Left lung (tissue), 10 donors: Measurements from ENCODE around the gene INPP4B. TPM values are rescaled to one million over a fixed set of nuclear protein-coding genes. Genes with fewer than 3 reads are reported as not detected.

Source experiments
- ATAC-seq: fragments of 200-7000 bp; cut with Tn5 transposase; one replicate; pipeline ENCODE4 v1.9.1; 2020; ENCODE audit warnings: moderate library complexity
- DNase-seq, 4 donors: peaks; one replicate each; pipeline ENCODE4 v3.0.0-alpha.2; 2013 to 2020
- H3K27ac ChIP-seq, 2 donors: fragments of 200-600 bp; sonication (generic) in 1 of 2; one replicate each; pipeline versions ENCODE4 v1.5.0 to v1.8.0; 2020 to 2021
- H3K27me3 ChIP-seq, 2 donors: fragments of 200-600 bp; sonication (generic) in 1 of 2; one replicate each; pipeline versions ENCODE4 v1.5.0 to v1.8.0; 2020 to 2021
- H3K36me3 ChIP-seq, 2 donors: fragments of 200-600 bp; sonication (generic) in 1 of 2; one replicate each; pipeline versions ENCODE4 v1.5.0 to v1.8.0; 2020 to 2021
- H3K4me1 ChIP-seq, 2 donors: fragments of 200-600 bp; one replicate each; pipeline ENCODE4 v1.8.0; 2021
- H3K4me3 ChIP-seq, 2 donors: fragments of 200-600 bp; sonication (generic) in 1 of 2; one replicate each; pipeline versions ENCODE4 v1.5.0 to v1.8.0; 2020 to 2021; ENCODE audit warnings: mild to moderate bottlenecking in 1 of 2
- H3K9me3 ChIP-seq, 2 donors: fragments of 200-600 bp; sonication (generic) in 1 of 2; one replicate each; pipeline versions ENCODE4 v1.5.0 to v1.8.0; 2020 to 2021
- CTCF ChIP-seq, 2 donors: fragments of 200-600 bp; sonication (generic) in 1 of 2; IDR thresholded peaks; one replicate each; pipeline versions ENCODE4 v1.5.0 to v1.8.0; 2021; ENCODE audit warnings: antibody characterized with exemption in 2 of 2
- intact Hi-C, 2 donors: fragments of 100-400 bp; cut with DNase I; formaldehyde crosslinking; loops; one replicate each; pipeline versions ENCODE4 v1.11.2 to v1.14.2; 2022
- polyA plus RNA-seq, 6 donors: library from polyadenylated mRNA; unstranded; fragments of 120-200 nt; gene quantifications; one replicate each; pipeline ENCODE4 v1.2.1, GENCODE V29; 2013; ENCODE audit not compliant: insufficient read length in 6 of 6
- total RNA-seq, 2 donors: library from RNA; stranded (reverse); fragmentation: NEBNext Ultra II Directional; extraction: Animal tissue kit (Norgen Biotek cat#: 25700); gene quantifications; one replicate each; pipeline ENCODE4 v1.2.1, GENCODE V29; 2021
- donor health status: DM: no; HTN: yes; CAD: no.
- donor health status: DM: no; HTN: no; CAD: no.

Gene INPP4B
- total and polyA plus RNA-seq, 8 donors: 7.3 to 15.1 (median 11.6) TPM

DNA sequence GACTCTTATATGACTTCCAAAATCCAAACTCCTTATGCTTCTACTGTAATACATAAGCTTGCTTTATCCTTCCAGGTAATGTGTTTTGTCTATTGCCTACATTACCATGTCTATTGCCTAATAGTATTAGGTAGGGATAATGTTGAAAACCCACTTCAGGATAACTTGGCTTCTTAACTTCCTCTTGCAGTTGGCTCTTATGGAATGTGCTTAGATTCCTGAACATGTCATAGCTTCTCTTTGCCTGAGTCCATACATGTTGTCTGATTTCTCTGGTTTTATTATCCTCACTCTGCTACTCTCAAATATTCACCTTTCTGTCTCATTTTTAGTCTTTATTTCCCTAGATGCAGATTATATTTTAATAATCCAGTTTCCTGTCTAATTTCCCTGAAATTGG, 609.8 kb downstream of the INPP4B start:
- no peaks in the 10 kb centered on the region for H3K4me1 ChIP-seq
- no peak overlapping the region for H3K27ac ChIP-seq
- H3K9me3 ChIP-seq: no peaks in the 10 kb centered on the region
- ATAC-seq (no peak), DNase-seq (no peak)
- intact Hi-C loops: no loop called here
- H3K36me3 ChIP-seq: no peaks in the 10 kb centered on the region
- no peaks in the 10 kb centered on the region for H3K27me3 ChIP-seq
- TF ChIP-seq CTCF (IDR thresholded peaks at IDR 0.05): no peak
- H3K4me3 ChIP-seq: no peak overlapping the region

GRCh38 chr4:142231787-142232186, 614.3 kb downstream of the INPP4B start:
- no peak for TF ChIP-seq CTCF (IDR thresholded peaks at IDR 0.05)
- intact Hi-C loops: no loop called here
- Histone ChIP-seq H3K27ac (no peak overlapping the region), H3K4me1 (no peaks in the 10 kb centered on the region), H3K4me3 (no peak overlapping the region), H3K9me3 (no peaks in the 10 kb centered on the region), H3K36me3 (no peaks in the 10 kb centered on the region), H3K27me3 (no peaks in the 10 kb centered on the region)
- DNase-seq (no peak), ATAC-seq (no peak)

GRCh38 chr4:142230991-142231390, 615.1 kb downstream of the INPP4B start:
- no peak for TF ChIP-seq CTCF (IDR thresholded peaks at IDR 0.05)
- Histone ChIP-seq H3K4me1 (no peaks in the 10 kb centered on the region), H3K9me3 (no peaks in the 10 kb centered on the region), H3K27ac (no peak overlapping the region), H3K4me3 (no peak overlapping the region), H3K36me3 (no peaks in the 10 kb centered on the region), H3K27me3 (no peaks in the 10 kb centered on the region)
- intact Hi-C loops: no loop called here
- DNase-seq (no peak), ATAC-seq (no peak)

DNA sequence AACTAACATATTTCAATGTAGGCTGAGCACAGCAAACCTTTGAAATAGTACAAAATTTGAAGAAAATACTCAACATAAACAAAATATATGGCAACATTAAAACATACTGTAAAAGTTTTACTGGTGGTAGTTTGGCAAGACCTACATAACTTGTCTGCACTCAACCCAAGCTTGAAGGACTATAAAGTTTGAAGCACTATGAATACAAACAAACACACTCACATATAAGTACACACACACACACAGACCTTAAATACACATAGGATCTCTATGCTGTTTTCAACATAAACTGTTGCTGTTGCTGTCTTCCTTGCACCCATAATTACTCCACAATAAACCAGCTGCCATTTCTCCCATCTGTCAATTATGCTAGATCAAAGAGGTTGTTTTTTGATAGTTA, 620.1 kb downstream of the INPP4B start:
- Histone ChIP-seq H3K27me3 (no peaks in the 10 kb centered on the region), H3K4me1 (no peaks in the 10 kb centered on the region), H3K27ac (no peak overlapping the region), H3K4me3 (no peak overlapping the region), H3K9me3 (no peaks in the 10 kb centered on the region), H3K36me3 (no peaks in the 10 kb centered on the region)
- no peak for DNase-seq
- no peak for ATAC-seq
- intact Hi-C loops: no loop called here
- TF ChIP-seq CTCF (IDR thresholded peaks at IDR 0.05): no peak

DNA sequence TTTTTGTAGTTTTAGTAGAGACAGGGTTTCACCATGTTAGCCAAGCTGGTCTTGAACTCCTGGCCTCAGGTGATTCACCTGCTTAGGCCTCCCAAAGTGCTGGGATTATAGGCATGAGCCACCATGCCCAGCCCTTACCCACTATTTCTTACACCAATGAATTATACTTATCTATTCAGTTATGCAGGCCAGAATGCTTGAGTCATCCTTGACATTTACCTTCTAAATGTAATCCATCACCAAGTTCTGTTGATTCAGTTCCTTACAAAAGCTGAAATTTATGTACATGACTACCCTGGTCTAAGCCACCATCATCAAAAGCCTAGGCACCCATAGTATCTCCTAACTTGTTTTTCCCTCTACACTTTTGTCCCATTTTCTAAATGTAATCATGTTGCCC, 624.0 kb downstream of the INPP4B start:
- ATAC-seq (no peak), DNase-seq (no peak)
- H3K4me1 ChIP-seq: no peaks in the 10 kb centered on the region
- H3K4me3 ChIP-seq: no peak overlapping the region
- H3K27me3 ChIP-seq: no peaks in the 10 kb centered on the region
- intact Hi-C loops: no loop called here
- no peak overlapping the region for H3K27ac ChIP-seq
- H3K36me3 ChIP-seq: no peaks in the 10 kb centered on the region
- no peaks in the 10 kb centered on the region for H3K9me3 ChIP-seq
- no peak for TF ChIP-seq CTCF (IDR thresholded peaks at IDR 0.05)
